CD14-positive monocyte (primary cell): ENCODE measurements around the gene SLC25A11. TPM values are rescaled to one million over a fixed set of nuclear protein-coding genes. Genes with fewer than 3 reads are reported as not detected.

Source experiments
- DNase-seq, 3 donors: peaks; one replicate each; pipeline ENCODE4 v3.0.0-alpha.2; 2011 to 2022
- H2AFZ ChIP-seq: 2 replicates; pipeline ENCODE4 v1.6.0; 2012; ENCODE audit warnings: mild to moderate bottlenecking, low read depth, low read length, inconsistent platforms; ENCODE audit not compliant: insufficient read depth, poor library complexity, severe bottlenecking
- H3K27ac ChIP-seq, 2 donors: 1 replicate in 1 of 2; 2 replicates in 1 of 2; pipeline ENCODE4 v1.5.1; 2012 to 2013; ENCODE audit warnings: low read length in 2 of 2, control low read depth in 1 of 2, inconsistent platforms in 1 of 2, low read depth in 1 of 2, mild to moderate bottlenecking in 1 of 2
- H3K27me3 ChIP-seq, 2 donors: one replicate each; pipeline versions ENCODE4 v1.6.0 to v1.6.1; 2011 to 2013; ENCODE audit warnings: low read length in 2 of 2; ENCODE audit not compliant: control insufficient read depth in 2 of 2, insufficient read depth in 2 of 2
- H3K36me3 ChIP-seq, 2 donors: replicated peaks in 1 of 2; 1 replicate in 1 of 2; 2 replicates in 1 of 2; pipeline versions ENCODE4 v1.5.1 to v1.6.1; 2012 to 2013; ENCODE audit warnings: low read length in 2 of 2, control low read depth in 1 of 2, inconsistent platforms in 1 of 2, mild to moderate bottlenecking in 1 of 2; ENCODE audit not compliant: insufficient read depth in 2 of 2, control insufficient read depth in 1 of 2
- H3K4me1 ChIP-seq, 2 donors: 1 replicate in 1 of 2; 2 replicates in 1 of 2; pipeline versions ENCODE4 v1.5.1 to v1.6.1; 2012 to 2013; ENCODE audit warnings: low read length in 2 of 2, control low read depth in 1 of 2, inconsistent platforms in 1 of 2, mild to moderate bottlenecking in 1 of 2, moderate library complexity in 1 of 2; ENCODE audit not compliant: insufficient read depth in 2 of 2, control insufficient read depth in 1 of 2
- H3K4me2 ChIP-seq: replicated peaks from 2 replicates; pipeline ENCODE3; 2012; ENCODE audit warnings: low read length, moderate library complexity, mild to moderate bottlenecking; ENCODE audit not compliant: poor library complexity, severe bottlenecking; ENCODE audit errors: extremely low read depth
- H3K4me3 ChIP-seq, 3 experiments: fragments of 200-600 bp in 1 of 3; sonication (generic) in 1 of 3; replicated peaks in 1 of 3; 1 replicate in 2 of 3; 2 replicates in 1 of 3; pipeline ENCODE4 v1.5.1; 2011 to 2013; ENCODE audit warnings: low read length in 3 of 3, mild to moderate bottlenecking in 3 of 3, control low read depth in 2 of 3, low read depth in 2 of 3, inconsistent platforms in 1 of 3, moderate library complexity in 1 of 3
- H3K79me2 ChIP-seq: 2 replicates; pipeline ENCODE4 v1.6.0; 2012; ENCODE audit warnings: mild to moderate bottlenecking, control low read depth, inconsistent platforms, low read length, moderate library complexity; ENCODE audit not compliant: insufficient read depth
- H3K9ac ChIP-seq: 2 replicates; pipeline ENCODE4 v1.6.0; 2017; ENCODE audit warnings: low read length, mild to moderate bottlenecking; ENCODE audit not compliant: insufficient read depth, poor library complexity, severe bottlenecking
- H3K9me3 ChIP-seq, 2 donors: replicated peaks in 1 of 2; 1 replicate in 1 of 2; 2 replicates in 1 of 2; pipeline versions ENCODE4 v1.5.1 to v1.6.1; 2012 to 2013; ENCODE audit warnings: low read length in 2 of 2, control low read depth in 1 of 2; ENCODE audit not compliant: control insufficient read depth in 1 of 2, insufficient read depth in 1 of 2
- H4K20me1 ChIP-seq: 2 replicates; pipeline ENCODE4 v1.6.0; 2012; ENCODE audit warnings: mild to moderate bottlenecking, low read length, control low read depth, moderate library complexity; ENCODE audit not compliant: insufficient read depth
- H3K27ac Mint-ChIP-seq, 7 donors: one replicate each; pipeline ENCODE4 v1.8.0; 2020; ENCODE audit warnings: mild to moderate bottlenecking in 7 of 7, mixed read lengths in 7 of 7, moderate library complexity in 6 of 7, inconsistent platforms in 2 of 7
- H3K27me3 Mint-ChIP-seq, 3 donors: one replicate each; pipeline ENCODE4 v1.8.0; 2021 to 2022; ENCODE audit warnings: low read depth in 3 of 3, mild to moderate bottlenecking in 3 of 3, mixed read lengths in 3 of 3, moderate library complexity in 3 of 3, inconsistent platforms in 1 of 3
- H3K36me3 Mint-ChIP-seq, 2 donors: one replicate each; pipeline ENCODE4 v1.8.0; 2020; ENCODE audit warnings: mixed read lengths in 2 of 2, inconsistent platforms in 1 of 2, mild to moderate bottlenecking in 1 of 2
- H3K4me1 Mint-ChIP-seq: one replicate; pipeline ENCODE4 v1.8.0; 2020; ENCODE audit warnings: mild to moderate bottlenecking, mixed read lengths
- H3K4me3 Mint-ChIP-seq, 2 donors: one replicate each; pipeline ENCODE4 v1.8.0; 2020; ENCODE audit warnings: mild to moderate bottlenecking in 2 of 2, mixed read lengths in 2 of 2, moderate library complexity in 1 of 2
- H3K9me3 Mint-ChIP-seq, 7 donors: one replicate each; pipeline ENCODE4 v1.8.0; 2020 to 2022; ENCODE audit warnings: mixed read lengths in 7 of 7, mild to moderate bottlenecking in 6 of 7, moderate library complexity in 6 of 7, inconsistent platforms in 2 of 7
- WGBS: methylation state at CpG from one replicate; pipeline ENCODE4 v1.1.5; 2013; ENCODE audit warnings: missing lambda C conversion rate; ENCODE audit not compliant: insufficient coverage; 5-methylcytosine and 5-hydroxymethylcytosine counted together
- intact Hi-C, 2 donors: fragments of 100-400 bp; cut with micrococcal nuclease; formaldehyde crosslinking; loops; one replicate each; pipeline versions ENCODE4 v1.15.0 to v1.15.1; 2023
- polyA plus RNA-seq, 3 donors: library from polyadenylated mRNA; depleted of rRNA in 1 of 3; unstranded in 2 of 3; stranded (reverse) in 1 of 3; fragments of 300-500 nt in 2 of 3; fragments of >200 nt in 1 of 3; fragmentation: Illumina TruSeq in 2 of 3; gene quantifications; 1 replicate in 2 of 3; 2 replicates in 1 of 3; pipeline ENCODE4 v1.2.3, GENCODE V29; 2012 to 2021
- TF ChIP-seq, protein P1 (sequence below): fragments of 200-600 bp; IDR thresholded peaks from one replicate; pipeline ENCODE4 v1.8.0; 2022; ENCODE audit warnings: antibody characterized with exemption, mild to moderate bottlenecking

The SLC25A11 gene
- polyA plus RNA-seq, 3 donors, result 65.2 to 138 (median 111) TPM

- Histone ChIP-seq H3K4me1 (peaks cover 44 to 54% of the 10 kb centered on the region in 2 donors), H3K27me3 (no peaks in the 10 kb centered on the region), H3K36me3 (peaks cover 56 to 82% of the 10 kb centered on the region in 2 donors), H3K4me3 (peak overlapping the region in 2 of 3 experiments; percentile 3 to 60), H3K79me2 (peaks cover 33% of the 10 kb centered on the region), H4K20me1 (peaks cover 6% of the 10 kb centered on the region), H3K27ac (peak overlapping the region; percentile 46 to 60), H2AFZ (no peak overlapping the region), H3K9ac (peak overlapping the region; percentile 17), H3K4me2 (peak overlapping the region; percentile 62), H3K9me3 (no peaks in the 10 kb centered on the region)
- TF ChIP-seq, protein P1, sequence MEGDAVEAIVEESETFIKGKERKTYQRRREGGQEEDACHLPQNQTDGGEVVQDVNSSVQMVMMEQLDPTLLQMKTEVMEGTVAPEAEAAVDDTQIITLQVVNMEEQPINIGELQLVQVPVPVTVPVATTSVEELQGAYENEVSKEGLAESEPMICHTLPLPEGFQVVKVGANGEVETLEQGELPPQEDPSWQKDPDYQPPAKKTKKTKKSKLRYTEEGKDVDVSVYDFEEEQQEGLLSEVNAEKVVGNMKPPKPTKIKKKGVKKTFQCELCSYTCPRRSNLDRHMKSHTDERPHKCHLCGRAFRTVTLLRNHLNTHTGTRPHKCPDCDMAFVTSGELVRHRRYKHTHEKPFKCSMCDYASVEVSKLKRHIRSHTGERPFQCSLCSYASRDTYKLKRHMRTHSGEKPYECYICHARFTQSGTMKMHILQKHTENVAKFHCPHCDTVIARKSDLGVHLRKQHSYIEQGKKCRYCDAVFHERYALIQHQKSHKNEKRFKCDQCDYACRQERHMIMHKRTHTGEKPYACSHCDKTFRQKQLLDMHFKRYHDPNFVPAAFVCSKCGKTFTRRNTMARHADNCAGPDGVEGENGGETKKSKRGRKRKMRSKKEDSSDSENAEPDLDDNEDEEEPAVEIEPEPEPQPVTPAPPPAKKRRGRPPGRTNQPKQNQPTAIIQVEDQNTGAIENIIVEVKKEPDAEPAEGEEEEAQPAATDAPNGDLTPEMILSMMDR, result no peak
- H3K27ac Mint-ChIP-seq, result peak overlapping the region; percentile 70 to 90 (median 81)
- peaks cover 78 to 90% of the 10 kb centered on the region in 2 donors for H3K36me3 Mint-ChIP-seq
- no peaks in the 10 kb centered on the region for H3K9me3 Mint-ChIP-seq
- intact Hi-C loops, result no loop called here
- DNase-seq, result no peak
- 98% methylated on average over 10 of the region's 12 CpGs for WGBS
- peak overlapping the region; percentile 67 to 85 for H3K4me3 Mint-ChIP-seq
- H3K4me1 Mint-ChIP-seq, result peaks cover 48% of the 10 kb centered on the region
- H3K27me3 Mint-ChIP-seq, result peaks cover 0 to 2% (median 2%) of the 10 kb centered on the region in 3 donors
Observed at GRCh38 chr17:4972752-4973151, 32.9 kb upstream of the SLC25A11 start.

DNA sequence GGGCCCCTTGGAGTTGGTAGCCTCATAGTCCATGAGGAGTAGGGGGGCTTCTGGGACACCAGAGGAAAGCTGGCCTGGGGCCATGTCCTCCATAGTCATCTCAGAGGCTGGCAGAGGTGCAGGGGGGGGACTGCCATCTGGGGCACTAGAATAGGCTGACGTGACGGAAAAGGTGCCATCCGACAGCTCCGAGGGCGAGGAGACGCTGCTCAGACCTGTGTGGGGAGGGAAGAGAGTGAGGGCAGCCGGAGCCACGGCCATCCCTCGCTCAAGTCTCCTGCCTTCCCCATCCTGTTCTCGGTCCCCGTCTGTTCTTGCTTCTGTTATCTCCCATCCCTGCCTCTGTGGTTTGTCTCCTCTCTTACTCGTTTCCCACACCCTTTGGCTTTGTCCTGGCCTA, 32.5 kb upstream of the SLC25A11 start:
- Mint-ChIP-seq H3K36me3 (peaks cover 74 to 86% of the 10 kb centered on the region in 2 donors), H3K4me3 (no peak overlapping the region), H3K9me3 (no peaks in the 10 kb centered on the region), H3K4me1 (peaks cover 44% of the 10 kb centered on the region), H3K27me3 (peaks cover 0 to 2% (median 2%) of the 10 kb centered on the region in 3 donors), H3K27ac (peak overlapping the region in 4 of 7 donors; percentile 25 to 90 (median 65))
- peaks cover 42 to 54% of the 10 kb centered on the region in 2 donors for H3K4me1 ChIP-seq
- H3K4me3 ChIP-seq, result peak overlapping the region in 1 of 3 experiments; percentile 60
- DNase-seq, result no peak
- peak overlapping the region in 1 of 2 donors; percentile 60 for H3K27ac ChIP-seq
- H3K79me2 ChIP-seq, result peaks cover 33% of the 10 kb centered on the region
- peaks cover 6% of the 10 kb centered on the region for H4K20me1 ChIP-seq
- intact Hi-C loops, result no loop called here
- H3K9me3 ChIP-seq, result no peaks in the 10 kb centered on the region
- H3K4me2 ChIP-seq, result peak overlapping the region; percentile 62
- peaks cover 51 to 78% of the 10 kb centered on the region in 2 donors for H3K36me3 ChIP-seq
- no peak overlapping the region for H3K9ac ChIP-seq
- TF ChIP-seq, protein P1, result no peak
- H2AFZ ChIP-seq, result no peak overlapping the region
- WGBS, result 94% methylated on average over 9 of the region's 12 CpGs
- no peaks in the 10 kb centered on the region for H3K27me3 ChIP-seq
